Activated naive CD8-positive, alpha-beta T cell (primary cell): ENCODE results near the gene TBC1D2.
A peak's percentile ranks its signal among the peaks of the same experiment; 100 is the strongest.

ENCODE experiments used
- H3K27ac Mint-ChIP-seq: one replicate; pipeline ENCODE4 v1.8.0; 2021; ENCODE audit warnings: mixed read lengths
- H3K27me3 Mint-ChIP-seq: one replicate; pipeline ENCODE4 v1.8.0; 2021; ENCODE audit warnings: mixed read lengths
- H3K36me3 Mint-ChIP-seq: one replicate; pipeline ENCODE4 v1.8.0; 2021; ENCODE audit warnings: mixed read lengths
- H3K4me1 Mint-ChIP-seq: one replicate; pipeline ENCODE4 v1.8.0; 2021; ENCODE audit warnings: low read depth, mixed read lengths
- H3K4me3 Mint-ChIP-seq: one replicate; pipeline ENCODE4 v1.8.0; 2021; ENCODE audit warnings: mild to moderate bottlenecking, mixed read lengths
- H3K9me3 Mint-ChIP-seq: one replicate; pipeline ENCODE4 v1.8.0; 2021; ENCODE audit warnings: low read depth, mixed read lengths

TBC1D2 gene

GRCh38 chr9:98260635-98261034, 5.2 kb upstream of the TBC1D2 start:
- H3K4me1 Mint-ChIP-seq, result peaks cover 5% of the 10 kb centered on the region
- H3K27me3 Mint-ChIP-seq, result no peaks in the 10 kb centered on the region
- H3K27ac Mint-ChIP-seq, result no peak overlapping the region
- no peaks in the 10 kb centered on the region for H3K9me3 Mint-ChIP-seq
- H3K36me3 Mint-ChIP-seq, result no peaks in the 10 kb centered on the region
- H3K4me3 Mint-ChIP-seq, result no peak overlapping the region

- peaks cover 8% of the 10 kb centered on the region for H3K4me1 Mint-ChIP-seq
- H3K36me3 Mint-ChIP-seq, result no peaks in the 10 kb centered on the region
- H3K4me3 Mint-ChIP-seq, result no peak overlapping the region
- no peaks in the 10 kb centered on the region for H3K9me3 Mint-ChIP-seq
- H3K27ac Mint-ChIP-seq, result no peak overlapping the region
- H3K27me3 Mint-ChIP-seq, result no peaks in the 10 kb centered on the region
Observed at GRCh38 chr9:98259791-98260190, 4.3 kb upstream of the TBC1D2 start.

- no peaks in the 10 kb centered on the region for H3K27me3 Mint-ChIP-seq
- H3K36me3 Mint-ChIP-seq, result no peaks in the 10 kb centered on the region
- peak overlapping the region; percentile 99 for H3K4me3 Mint-ChIP-seq
- H3K9me3 Mint-ChIP-seq, result no peaks in the 10 kb centered on the region
- peak overlapping the region; percentile 97 for H3K27ac Mint-ChIP-seq
- peaks cover 29% of the 10 kb centered on the region for H3K4me1 Mint-ChIP-seq
Observed at GRCh38 chr9:98256756-98257155, 1.3 kb upstream of the TBC1D2 start.

GRCh38 chr9:98255061-98255577, 330 bp downstream of the TBC1D2 start:
- Mint-ChIP-seq H3K4me3 (peak overlapping the region; percentile 99), H3K27ac (peak overlapping the region; percentile 28), H3K27me3 (no peaks in the 10 kb centered on the region), H3K9me3 (no peaks in the 10 kb centered on the region), H3K4me1 (peaks cover 29% of the 10 kb centered on the region), H3K36me3 (no peaks in the 10 kb centered on the region)

GRCh38 chr9:98254228-98255060, 1.0 kb downstream of the TBC1D2 start:
- peak overlapping the region; percentile 99 for H3K4me3 Mint-ChIP-seq
- H3K4me1 Mint-ChIP-seq, result peaks cover 31% of the 10 kb centered on the region
- peaks cover 4% of the 10 kb centered on the region for H3K36me3 Mint-ChIP-seq
- H3K9me3 Mint-ChIP-seq, result no peaks in the 10 kb centered on the region
- no peaks in the 10 kb centered on the region for H3K27me3 Mint-ChIP-seq
- H3K27ac Mint-ChIP-seq, result no peak overlapping the region

GRCh38 chr9:98253565-98253964, 1.9 kb downstream of the TBC1D2 start:
- no peaks in the 10 kb centered on the region for H3K27me3 Mint-ChIP-seq

GRCh38 chr9:98251551-98251950, 3.9 kb downstream of the TBC1D2 start:
- Mint-ChIP-seq H3K9me3 (no peaks in the 10 kb centered on the region), H3K4me3 (no peak overlapping the region), H3K4me1 (peaks cover 31% of the 10 kb centered on the region), H3K27me3 (no peaks in the 10 kb centered on the region), H3K27ac (no peak overlapping the region), H3K36me3 (peaks cover 4% of the 10 kb centered on the region)

More at GRCh38 chr9:98253565-98253964, 1.9 kb downstream of the TBC1D2 start:
- H3K9me3 Mint-ChIP-seq, result no peaks in the 10 kb centered on the region
- no peak overlapping the region for H3K27ac Mint-ChIP-seq
- H3K4me1 Mint-ChIP-seq, result peaks cover 34% of the 10 kb centered on the region
- H3K4me3 Mint-ChIP-seq, result peak overlapping the region; percentile 5
- H3K36me3 Mint-ChIP-seq, result peaks cover 4% of the 10 kb centered on the region

- Mint-ChIP-seq H3K9me3 (no peaks in the 10 kb centered on the region), H3K27me3 (no peaks in the 10 kb centered on the region), H3K4me1 (peaks cover 28% of the 10 kb centered on the region), H3K36me3 (peaks cover 4% of the 10 kb centered on the region), H3K4me3 (no peak overlapping the region), H3K27ac (no peak overlapping the region)
Observed at GRCh38 chr9:98249771-98250170, 5.7 kb downstream of the TBC1D2 start.

GRCh38 chr9:98248737-98249474, 6.5 kb downstream of the TBC1D2 start:
- Mint-ChIP-seq H3K9me3 (no peaks in the 10 kb centered on the region), H3K27me3 (no peaks in the 10 kb centered on the region), H3K27ac (peak overlapping the region; percentile 66), H3K4me3 (no peak overlapping the region), H3K36me3 (peaks cover 4% of the 10 kb centered on the region), H3K4me1 (peaks cover 19% of the 10 kb centered on the region)

GRCh38 chr9:98247831-98248657, 7.4 kb downstream of the TBC1D2 start:
- H3K36me3 Mint-ChIP-seq, result peaks cover 4% of the 10 kb centered on the region
- H3K27me3 Mint-ChIP-seq, result no peaks in the 10 kb centered on the region
- H3K27ac Mint-ChIP-seq, result no peak overlapping the region
- H3K9me3 Mint-ChIP-seq, result no peaks in the 10 kb centered on the region
- H3K4me1 Mint-ChIP-seq, result peaks cover 10% of the 10 kb centered on the region
- H3K4me3 Mint-ChIP-seq, result no peak overlapping the region

GRCh38 chr9:98242426-98242825, 13.0 kb downstream of the TBC1D2 start:
- Mint-ChIP-seq H3K27me3 (no peaks in the 10 kb centered on the region), H3K27ac (no peak overlapping the region), H3K4me1 (no peaks in the 10 kb centered on the region), H3K9me3 (no peaks in the 10 kb centered on the region), H3K36me3 (peaks cover 3% of the 10 kb centered on the region), H3K4me3 (no peak overlapping the region)

- Mint-ChIP-seq H3K27ac (no peak overlapping the region), H3K4me3 (no peak overlapping the region), H3K27me3 (no peaks in the 10 kb centered on the region), H3K9me3 (no peaks in the 10 kb centered on the region), H3K36me3 (peaks cover 3% of the 10 kb centered on the region), H3K4me1 (no peaks in the 10 kb centered on the region)
Observed at GRCh38 chr9:98241357-98242300, 13.8 kb downstream of the TBC1D2 start.

- no peaks in the 10 kb centered on the region for H3K4me1 Mint-ChIP-seq
- H3K36me3 Mint-ChIP-seq, result peaks cover 3% of the 10 kb centered on the region
- H3K4me3 Mint-ChIP-seq, result no peak overlapping the region
- H3K27me3 Mint-ChIP-seq, result no peaks in the 10 kb centered on the region
- no peak overlapping the region for H3K27ac Mint-ChIP-seq
- no peaks in the 10 kb centered on the region for H3K9me3 Mint-ChIP-seq
Observed at GRCh38 chr9:98240475-98240874, 15.0 kb downstream of the TBC1D2 start.
